ENCODE results near the gene DDTL.
"Not testable (repeated sequence)": the region's sequence is repeated elsewhere in the genome, so short reads cannot be mapped to it uniquely, and the experiment has no call there.

Gene DDTL

DNA sequence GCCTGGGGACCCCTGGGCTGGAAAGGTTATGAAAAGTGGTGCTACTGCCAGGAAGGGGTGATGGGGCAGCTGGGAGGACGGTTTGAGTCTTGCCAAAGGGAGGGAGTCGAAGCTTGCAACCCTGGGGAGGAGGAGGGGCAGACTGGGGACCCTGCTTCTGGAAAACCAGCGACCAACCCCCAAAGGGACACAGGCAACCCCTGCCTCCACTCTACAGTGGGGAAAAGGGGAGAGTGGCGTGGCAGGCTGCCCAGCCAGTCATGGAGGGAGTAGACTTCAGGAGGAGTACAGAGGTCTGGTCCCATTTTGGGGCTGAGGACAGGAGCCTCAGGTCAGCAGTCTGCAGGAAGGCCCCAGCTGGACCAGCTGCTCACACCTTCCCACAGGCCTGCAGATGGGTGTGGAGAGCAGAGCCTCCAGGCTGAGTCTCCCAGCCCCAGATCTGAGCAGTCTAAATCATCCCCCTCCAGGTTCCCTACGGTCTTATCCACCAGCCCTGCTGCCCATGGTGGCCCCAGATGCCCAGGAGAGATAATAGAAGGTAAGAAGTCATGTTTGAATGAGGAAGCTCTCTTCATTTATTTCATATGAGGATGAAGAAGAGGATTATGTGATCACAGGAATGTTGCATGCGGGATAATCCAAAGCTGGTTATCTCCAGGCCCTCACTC is 4.3 kb downstream of the DDTL start:
- DNase-seq = no peak

DNA sequence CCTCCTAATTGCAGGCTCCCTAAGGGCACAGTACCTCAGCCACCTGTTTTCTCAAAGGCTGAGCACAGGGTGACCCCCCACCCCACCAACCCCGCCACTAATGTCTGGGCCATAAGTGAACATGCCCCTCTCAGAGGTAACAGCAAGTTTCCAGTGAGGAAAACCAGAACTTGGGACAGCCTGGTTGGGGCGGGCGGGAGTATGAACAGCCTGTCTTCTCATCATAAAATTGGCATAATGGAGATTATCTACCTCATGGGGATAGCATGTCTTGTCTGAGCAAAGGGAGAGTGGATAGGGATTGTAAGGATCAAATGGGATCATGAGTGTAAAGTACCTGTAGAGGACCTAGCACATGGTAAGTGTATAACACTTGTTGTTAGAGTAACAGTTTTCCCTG is 5.2 kb downstream of the DDTL start:
- DNase-seq = not testable (repeated sequence)

DNA sequence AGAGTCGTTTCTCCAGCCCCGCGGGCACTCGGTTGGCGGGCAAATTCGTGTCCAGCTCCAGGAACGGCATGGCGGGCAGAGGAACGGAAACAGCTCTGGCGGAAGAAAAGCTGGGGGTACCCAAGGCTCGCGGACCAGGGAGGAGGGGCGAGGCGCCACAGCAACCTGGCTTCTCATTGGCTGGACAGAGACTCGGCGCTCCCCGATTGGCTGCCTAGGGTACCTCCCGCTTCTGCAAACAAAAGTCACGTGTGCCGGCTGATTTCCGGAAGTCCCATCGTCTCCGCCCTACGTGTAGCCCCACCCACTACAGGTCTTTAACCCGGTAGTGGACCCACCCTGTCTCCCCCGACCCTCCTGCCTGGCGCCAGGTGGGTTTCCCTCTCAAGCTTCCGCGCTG is 7.7 kb downstream of the DDTL start, which contains the start of gene DDT:
Gene DDT, minus strand, starts transcription at position 97 of the 400 bp plus-strand sequence. Its CDS starts 27 bp downstream, at position 70.
- DNase-seq = not testable (repeated sequence)

DNA sequence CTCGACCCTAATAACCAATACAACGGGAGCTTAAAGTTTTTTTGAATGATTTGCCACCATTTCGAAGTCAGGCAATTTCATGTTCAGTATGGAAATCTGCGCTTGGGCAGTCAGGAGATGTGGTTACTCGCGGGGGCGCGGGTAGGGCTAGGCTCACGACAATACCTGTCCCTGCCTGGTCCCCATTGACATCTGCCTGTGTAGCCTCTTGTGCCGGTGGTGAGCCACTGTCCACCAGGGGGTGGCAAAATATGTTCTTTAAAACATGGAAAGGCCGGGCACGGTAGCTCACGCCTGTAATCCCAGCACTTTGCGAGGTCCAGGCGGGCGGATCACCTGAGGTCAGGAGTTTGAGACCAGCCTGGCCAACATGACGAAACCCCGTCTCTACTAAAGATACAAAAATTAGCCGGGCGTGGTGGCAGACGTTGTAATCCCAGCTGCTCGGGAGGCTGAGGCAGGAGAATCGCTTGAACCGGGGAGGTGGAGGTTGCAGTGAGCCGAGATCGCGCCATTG is 8.2 kb downstream of the DDTL start:
- DNase-seq = not testable (repeated sequence)

DNA sequence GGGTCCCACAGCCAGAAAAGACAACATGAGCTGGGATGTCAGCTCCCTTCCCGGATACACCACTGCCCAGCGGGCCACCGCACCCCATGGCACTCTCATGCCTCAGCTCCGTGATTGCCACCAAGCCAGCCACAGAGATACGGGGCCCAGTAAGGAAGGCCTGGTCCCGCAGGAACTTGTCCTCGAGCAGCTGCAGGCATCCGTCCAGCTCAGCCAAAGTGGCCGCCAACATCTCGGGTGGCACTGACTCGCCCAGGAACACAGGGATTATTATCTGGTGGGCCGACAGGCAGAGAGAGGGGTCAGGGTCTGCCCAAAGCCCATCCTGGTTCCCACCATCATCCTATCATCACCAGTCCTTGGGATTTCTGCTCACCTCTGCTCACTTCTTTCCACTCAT is 10.6 kb downstream of the DDTL start:
- not testable (repeated sequence) for DNase-seq

DNA sequence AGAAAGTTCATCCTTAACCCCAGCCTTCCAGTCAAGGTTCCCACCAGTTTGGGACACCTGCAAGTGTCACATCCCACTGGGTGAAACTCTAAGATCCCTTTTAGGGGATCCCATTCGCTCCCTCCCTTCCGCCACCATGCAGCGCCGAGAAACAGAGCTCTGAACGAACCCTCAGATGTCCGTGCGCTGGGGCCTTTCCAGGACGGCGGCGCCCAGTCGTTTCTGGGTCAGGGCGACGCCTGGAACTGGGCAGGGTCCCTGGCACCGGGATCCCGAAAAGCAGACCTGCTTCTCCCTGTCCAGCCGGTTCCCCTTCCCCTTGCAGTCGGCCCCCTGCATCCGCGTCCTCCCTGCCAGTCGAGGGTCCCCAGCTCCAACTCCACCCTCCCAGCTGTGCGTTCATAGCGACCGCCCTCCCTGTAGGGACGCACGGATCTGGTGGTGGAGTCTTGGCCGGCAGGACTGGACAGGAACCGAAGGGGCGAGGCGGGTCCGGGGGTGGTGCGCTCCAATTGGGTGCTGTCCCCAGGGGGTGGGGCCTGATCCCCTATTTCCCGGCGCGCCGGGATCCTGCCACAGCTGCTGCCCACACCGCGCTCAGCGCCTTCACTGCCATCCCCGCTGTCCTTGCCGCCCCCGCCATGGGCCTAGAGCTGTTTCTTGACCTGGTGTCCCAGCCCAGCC is 13.0 kb downstream of the DDTL start, which contains the start of gene GSTT2:
Gene GSTT2, plus strand, starts transcription at position 578 of the 684 bp plus-strand sequence.
- DNase-seq = not testable (repeated sequence)

DNA sequence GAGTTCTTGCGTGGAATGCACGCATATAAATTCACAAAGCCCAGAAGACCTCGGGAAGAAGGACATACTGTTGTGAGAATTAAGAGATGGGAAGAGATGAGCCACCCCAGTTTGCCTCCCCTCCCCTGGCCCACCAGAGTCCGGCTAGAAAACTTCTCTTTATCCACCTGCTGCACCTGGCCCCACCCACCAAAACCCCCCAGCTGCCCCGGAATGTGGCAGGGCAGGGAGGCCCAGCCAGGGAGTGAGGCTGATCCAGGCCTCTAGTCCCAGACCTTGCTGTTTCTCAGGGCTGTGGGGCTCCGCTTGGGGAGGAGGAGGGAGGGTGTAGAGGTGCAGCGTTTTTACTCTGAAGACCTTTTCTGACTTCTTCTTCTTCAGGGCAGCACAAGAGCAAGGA is 13.9 kb downstream of the DDTL start:
- DNase-seq = not testable (repeated sequence)

DNA sequence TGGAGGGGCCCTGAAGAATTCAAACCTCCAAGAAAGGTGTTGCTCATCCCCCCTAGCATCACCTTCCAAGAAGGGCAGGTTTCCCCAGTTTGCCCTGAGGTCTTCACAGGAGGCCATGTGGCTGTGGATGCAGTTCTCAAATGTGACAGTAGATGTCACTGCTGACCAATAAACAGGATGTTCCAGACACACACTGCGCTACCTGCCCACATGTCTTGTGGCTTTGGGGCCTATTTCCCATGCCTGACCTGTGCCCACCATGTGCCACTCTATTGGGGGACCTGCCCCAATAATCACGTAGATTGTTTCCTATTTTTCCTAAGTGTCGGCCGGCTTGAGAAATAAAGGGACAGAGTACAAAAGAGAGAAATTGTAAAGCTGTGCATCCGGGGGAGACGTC is 17.7 kb downstream of the DDTL start:
- peak in 1 of 2 donors; percentile 58 for DNase-seq

DNA sequence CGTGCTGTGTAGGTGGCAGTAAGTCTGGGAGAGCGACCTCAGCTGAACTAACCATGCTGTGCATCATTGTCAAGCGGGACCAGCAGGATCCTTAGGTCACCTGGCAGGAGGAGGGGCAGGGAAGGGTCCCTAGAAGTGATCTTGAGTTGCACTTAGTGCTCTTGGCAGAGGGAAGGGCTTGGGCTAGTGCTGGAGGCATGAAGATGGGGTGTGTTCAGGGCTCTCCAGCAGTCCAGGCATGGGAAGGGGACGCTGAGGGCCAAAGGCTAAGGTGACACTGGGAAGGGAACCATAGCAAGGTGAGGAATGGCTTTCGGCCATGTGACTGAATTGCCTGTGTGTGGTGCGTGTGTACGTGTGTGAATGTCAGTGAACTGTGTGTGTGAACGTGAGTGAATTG is 19.4 kb downstream of the DDTL start:
- DNase-seq = not testable (repeated sequence)

DNA sequence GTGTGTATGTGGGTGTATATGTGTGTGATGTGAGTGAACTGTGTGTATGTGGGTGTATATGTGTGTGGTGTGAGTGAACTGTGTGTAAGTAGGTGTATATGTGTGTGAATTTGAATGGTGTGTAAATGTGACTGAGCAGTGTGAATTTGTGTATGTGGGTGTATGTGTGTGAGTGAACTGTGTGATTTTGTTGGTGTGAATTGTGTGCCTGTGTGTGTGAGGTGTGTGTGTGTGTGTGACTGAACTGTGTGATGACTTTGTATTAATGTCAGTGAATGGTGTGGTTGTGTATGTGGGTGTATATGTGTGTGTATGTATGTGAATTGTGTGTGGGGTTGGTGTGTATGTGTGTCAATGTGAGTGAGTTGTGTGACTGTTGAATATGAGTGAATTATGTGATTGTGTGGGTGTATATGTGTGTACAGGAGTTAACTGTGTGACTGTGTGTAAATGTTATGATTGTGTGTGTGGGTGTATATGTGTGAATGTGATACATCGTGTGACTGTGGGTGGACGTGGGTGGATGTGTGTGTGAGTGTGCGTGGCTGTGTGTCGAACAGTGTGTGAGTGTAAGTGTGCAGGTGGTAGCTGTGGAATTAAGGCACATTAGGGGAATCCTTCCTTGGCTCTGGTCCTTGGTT is 20.0 kb downstream of the DDTL start:
- not testable (repeated sequence) for DNase-seq

DNA sequence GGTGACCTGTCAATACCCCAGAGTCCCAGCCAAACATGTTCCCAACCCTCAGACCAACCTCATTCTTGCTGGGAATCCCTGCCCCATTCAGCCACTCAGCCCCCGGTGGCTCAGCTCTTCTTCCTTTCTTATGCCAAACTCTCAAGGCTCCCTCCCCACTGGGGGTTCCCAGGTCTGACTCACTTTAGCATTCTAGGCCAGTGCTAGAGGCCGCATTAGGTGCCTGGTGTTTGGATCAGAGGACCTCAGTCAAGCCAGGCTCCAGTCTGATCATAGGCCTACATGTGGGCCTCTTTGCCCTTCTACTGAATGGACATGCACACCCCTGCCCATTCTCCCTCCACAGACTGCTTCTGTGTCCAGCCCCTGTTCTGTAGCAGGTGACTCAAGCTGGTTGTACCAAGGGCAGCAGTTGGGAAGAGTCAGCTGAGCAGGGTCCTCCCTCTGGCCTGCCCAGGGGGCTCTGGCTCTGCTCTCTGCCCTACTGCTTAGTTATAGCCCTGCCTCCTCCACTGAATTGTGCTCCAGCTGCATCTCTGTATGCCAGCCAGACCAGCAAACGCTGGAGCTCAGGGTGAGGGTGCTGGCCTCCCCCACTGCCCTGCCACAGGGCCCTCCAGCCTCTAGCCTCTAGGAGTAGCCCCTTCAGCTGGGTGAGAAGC is 23.0 kb downstream of the DDTL start:
- DNase-seq = not testable (repeated sequence)

DNA sequence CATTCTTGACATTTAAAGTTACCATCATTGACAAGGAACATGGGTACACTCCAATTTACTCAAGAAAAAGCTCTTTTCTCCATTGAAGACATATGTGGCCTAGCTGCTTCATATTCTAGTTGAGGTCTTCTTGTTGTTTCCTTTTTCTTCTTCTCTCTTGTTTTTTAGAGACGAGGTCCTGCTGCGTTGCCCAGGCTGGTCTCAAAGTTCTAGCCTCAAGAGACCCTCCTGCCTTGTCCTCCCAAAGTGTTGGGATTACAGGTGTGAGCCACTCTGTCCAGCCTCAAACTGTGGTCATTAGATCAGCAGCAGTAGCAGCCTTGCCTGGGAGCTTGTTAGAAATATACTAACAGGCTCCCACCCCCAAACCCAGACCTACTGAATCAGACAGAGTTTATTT is 26.4 kb downstream of the DDTL start:
- not testable (repeated sequence) for DNase-seq

DNA sequence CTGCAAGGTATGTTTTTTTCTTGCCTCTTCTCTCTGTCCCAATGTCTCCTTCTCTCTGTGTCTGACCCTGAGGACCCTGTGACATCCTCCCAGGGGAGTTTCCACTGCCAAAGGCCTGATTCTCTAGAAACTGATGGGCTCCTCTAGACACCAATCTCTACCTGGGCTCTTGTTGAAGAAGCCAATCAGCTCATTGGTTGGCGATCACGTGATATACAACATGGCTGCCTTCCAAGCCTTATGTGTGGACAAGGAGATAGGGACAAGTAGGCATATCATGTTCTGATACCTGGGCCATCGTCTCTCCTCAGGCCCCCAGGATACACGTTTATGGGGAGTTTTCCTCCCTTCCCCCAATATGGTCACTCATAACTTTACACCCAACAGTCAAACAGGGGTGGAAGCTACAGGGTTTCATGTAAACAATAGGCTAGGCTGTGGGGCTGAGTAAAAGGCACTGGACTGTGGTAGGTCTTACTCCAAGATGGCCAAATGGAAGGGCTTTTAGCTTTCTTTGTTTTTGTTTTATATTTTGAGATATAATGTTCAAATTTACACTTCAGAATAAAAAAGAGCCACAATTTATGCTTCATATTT is 27.0 kb downstream of the DDTL start:
- not testable (repeated sequence) for DNase-seq

DNA sequence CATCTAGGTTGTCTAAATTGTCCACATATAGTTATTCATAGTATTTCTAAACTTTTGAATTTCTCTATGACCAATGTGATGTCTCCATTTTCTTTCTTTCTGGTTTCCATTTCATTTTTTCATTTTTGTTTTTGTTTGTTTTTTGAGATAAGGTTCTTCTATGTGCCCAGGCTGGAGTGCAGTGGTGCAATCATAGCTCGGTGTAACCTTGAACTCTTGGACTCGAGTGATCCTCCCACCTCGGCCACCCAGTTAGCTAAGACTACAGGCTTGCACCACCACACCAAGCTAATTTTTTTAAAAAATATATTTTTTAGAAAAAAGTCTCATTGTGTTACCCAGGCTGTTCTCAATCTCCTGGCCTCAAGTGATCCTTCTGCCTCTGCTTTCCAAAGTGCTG is 30.4 kb downstream of the DDTL start:
- DNase-seq = no peak

DNA sequence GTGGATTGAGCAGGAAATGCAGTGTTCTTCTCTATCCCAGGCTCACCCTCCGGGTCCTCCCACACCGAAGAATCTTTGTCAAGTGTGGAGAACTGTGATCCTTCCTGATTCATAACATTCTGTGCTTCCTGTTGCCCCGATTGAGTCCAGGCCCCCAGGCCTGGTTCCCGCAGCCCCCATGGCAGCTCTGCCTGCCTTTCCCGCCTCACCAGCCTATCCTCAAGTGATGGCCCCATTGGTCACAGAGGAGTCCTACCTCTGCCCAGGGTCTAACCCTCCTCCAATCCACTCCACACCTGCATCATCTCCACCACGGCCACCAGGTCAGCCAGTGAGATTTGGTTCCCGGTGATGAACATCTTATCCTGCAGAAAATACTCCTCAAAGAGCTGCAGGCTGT is 33.1 kb downstream of the DDTL start:
- not testable (repeated sequence) for DNase-seq

DNA sequence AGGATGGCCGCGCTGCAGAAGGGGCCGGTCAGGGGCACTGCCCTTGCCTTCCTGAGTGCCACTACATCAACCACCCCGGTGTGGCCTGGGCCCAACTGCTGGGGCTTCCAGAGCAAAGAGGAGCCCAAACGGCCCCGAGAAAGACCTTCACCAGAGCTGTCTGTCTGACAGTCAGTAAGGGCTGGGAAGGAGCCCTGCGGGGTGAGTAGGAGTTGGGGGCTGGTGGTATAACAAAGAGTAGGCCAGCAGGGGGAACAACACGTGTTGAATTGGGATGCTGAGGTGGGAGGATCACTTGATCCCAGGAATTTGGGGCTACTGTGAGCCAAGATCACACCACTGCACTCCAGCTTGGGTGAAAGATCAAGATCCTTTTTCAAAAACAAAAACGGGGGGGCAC is 34.6 kb downstream of the DDTL start:
- DNase-seq = no peak

DNA sequence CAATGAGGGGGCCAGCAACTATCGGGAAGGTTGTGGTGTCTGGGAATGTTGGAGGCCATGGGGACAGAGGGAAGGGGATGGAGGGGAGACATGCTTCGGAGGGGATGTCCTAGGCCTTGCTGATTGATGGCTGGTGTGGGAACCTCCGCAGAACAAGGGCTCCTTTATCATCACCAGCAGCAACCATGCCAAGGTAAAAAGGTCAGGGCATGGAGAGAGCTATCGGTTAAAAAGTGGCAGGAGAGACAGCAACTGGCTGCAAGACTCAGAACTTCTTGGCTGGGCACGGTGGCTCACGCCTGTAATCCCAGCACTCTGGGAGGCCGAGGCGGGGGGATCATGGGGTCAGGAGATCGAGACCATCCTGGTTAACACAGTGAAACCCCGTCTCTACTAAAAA is 35.6 kb downstream of the DDTL start:
- DNase-seq = no peak

DNA sequence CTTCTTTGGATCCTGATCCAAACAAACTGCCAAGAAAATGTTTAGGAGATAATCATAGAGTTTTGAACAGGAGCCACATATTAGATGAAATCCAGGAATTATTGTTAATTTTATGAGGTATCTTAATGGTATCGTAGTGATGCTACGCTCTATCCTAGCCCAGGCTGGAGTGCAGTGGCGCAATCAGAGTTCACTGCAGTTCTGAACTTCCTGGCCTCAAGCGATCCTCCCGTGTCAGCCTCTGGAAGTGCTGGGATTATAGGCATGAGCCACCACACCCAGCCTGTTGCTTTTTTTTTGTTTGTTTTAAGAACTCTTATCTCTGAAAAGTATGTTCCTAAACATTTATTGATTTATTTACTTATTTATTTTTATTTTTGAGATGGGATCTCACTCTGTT is 36.2 kb downstream of the DDTL start:
- DNase-seq = no peak

DNA sequence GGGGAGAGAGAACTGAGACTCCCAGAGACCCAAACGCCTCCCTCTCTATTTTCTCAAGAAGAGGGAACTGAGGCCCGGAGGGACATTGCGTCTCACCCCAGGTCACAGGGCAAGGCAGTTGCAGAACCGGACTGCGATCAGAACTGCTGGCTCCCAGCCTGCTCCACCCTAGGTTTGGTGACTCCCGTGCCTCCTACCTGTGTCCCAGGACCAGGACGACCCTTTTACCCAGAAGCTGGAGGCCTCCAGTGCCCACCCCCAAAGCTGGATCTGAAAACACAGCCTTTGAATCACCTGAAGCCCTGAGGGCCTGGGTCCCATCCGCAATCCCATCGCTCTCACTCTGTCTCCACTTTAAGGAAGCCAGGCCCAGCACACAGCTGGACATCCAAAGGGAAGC is 37.2 kb downstream of the DDTL start:
- DNase-seq = no peak

DNA sequence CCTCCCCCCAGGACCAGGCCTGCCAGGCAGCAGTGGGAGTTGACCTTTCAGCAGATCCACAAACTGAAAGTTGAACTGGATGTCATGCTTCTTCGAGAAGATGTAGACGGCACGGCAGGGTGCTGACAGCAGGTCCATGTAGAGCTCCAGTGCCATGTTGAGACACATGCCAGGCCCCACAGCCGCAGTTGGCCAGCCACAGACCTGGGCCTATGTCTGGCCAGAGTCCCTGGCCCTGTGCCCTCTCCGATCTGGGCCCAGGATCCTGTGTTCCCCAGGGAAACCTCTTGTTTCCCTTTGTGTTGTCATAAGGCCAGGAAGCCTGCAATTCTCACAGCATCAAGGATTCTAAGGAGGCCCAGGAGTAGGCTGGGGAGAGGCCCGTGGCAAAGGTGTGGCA is 38.5 kb downstream of the DDTL start, which contains the start of gene GSTT4:
Gene GSTT4, minus strand, starts transcription at position 253 of the 400 bp plus-strand sequence. Its CDS starts 97 bp downstream, at position 156.
- no peak for DNase-seq

DNA sequence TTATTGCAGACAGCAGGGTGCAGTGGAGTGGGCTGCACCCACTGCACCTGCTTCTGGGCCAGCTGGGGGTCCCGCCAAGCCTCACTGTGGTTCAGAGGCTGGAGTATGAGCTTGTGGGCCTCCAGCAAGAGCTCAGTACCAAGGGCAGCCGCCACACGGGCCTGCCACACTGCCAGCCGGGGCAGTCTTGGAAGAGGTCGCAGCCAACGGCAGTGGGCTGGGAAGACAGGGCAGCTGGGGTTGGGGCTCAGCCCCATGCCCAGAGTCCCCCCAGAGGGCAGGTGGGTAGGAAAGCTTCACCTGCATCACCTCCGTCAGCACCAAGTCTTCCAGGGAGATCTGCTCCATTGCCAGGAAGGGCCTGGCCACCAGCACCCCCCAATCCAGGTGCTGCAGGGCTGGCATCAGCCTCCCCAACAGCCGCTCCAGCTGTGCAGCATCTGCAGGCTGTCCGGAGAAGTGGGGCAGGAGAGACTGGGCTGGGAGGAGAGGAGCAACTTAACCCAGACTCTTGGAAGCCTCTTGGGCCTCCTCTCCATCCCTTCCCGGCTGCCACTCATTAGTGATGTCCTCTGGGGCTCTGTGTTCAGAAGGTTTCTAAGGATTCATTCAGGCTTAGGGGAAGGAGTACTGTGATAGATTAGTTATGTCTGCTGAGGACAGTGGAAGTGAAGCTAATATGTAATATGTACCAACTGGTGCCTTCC is 39.7 kb downstream of the DDTL start:
- no peak for DNase-seq

DNA sequence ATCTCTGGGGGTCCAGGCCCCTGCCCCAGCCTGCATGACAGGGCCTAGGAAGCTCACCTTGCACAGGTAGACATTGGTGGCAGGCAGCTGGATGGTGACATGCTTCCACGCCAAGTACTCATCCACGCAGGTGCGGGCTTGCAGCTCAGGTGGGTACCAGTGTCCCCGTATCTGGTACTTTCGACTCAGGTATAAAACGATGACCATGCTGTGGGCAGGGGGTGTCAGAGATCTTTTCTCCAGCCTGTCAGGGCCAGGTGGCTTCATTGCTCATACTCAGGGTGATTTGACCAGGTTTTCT is 40.2 kb downstream of the DDTL start:
- no peak for DNase-seq

Data from activated CD4-positive, alpha-beta T cell treated with anti-CD3 and anti-CD28 coated beads for 4 hours (primary cell).